NCI-H2171 treated with DMSO at 0.1 percent for 48 hours (cell line): Measurements from ENCODE around the gene STK32A.

ENCODE experiments used
- DNase-seq: peaks from one replicate; lab custom pipeline; 2025; lab: John Stamatoyannopoulos, UW

STK32A gene

GRCh38 chr5:147418613-147419012 is 183.8 kb downstream of the STK32A start:
- no peak for DNase-seq

DNA sequence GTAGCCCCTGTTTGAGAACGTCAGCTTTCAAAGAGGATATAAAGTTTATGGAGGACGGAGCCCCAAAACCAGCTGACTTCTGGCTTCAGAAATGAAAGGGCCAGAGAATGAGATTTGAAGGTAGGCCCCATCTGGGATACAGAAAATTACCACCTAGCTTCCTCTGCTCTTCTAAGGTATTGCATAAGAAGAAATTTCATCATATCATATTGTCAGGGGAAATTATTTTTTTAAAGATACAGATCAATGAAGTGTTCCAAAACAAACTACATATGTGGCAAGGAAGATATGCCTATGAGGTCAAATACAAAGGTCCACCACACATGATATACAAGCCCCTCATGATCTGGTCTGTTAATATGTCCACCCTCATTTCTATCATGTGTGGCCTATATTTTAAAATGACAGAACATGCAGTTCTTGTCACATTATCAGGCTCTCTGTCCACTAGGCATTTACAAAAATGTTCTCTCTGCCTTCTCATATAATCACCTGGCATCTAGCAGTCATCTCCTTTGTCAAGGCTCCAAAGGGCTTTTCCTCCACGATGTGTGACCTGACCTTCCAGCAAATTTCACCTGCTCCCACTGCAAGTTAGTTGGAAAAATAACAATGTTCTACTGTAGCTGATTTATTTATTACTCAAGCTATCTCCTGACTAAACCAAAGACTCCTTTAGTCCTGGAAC is 192.0 kb downstream of the STK32A start:
- no peak for DNase-seq

DNA sequence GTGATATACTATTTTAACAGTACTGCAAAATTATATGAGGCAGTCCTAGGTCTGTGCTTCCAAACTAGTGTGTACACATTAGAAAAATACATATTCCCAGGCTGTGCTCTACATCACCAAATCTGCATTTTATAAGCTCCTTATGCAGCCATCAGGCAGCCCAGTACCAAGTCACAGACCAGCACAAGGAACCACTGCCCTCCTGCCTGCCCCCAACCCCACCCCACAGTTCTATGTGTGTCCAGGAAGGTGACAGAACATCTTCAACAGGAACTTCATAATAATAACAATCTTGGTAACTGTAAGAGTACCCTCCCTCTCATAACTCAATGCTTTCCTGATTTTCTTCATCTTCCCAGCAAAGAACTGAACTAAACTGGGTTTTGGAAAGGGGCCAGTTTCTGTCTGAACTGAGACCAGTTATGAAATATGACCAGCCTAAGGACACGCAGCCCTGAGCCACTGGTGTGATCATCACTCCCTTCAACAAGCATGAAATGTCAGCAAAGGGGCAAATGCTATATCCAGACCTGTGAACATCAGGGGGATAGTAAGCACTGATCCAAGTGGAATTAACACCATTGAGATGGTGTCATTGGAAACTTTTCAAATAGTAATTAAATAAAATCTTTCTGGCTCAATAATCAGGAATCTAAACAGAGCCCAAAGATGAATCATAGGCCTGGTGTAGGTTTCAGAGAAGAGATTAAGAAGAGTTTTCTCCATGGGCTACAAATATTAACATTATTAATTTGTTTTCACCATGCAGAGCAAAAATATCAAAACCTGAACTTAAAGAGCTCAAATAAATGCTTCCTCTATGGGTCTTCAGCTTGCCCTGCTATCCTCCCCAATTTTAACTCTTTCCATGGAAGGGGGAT is 192.9 kb downstream of the STK32A start:
- DNase-seq, result no peak

- DNase-seq, result no peak
Observed at GRCh38 chr5:147430628-147431027, 195.8 kb downstream of the STK32A start.

- no peak for DNase-seq
Observed at GRCh38 chr5:147431586-147431985, 196.8 kb downstream of the STK32A start.

DNA sequence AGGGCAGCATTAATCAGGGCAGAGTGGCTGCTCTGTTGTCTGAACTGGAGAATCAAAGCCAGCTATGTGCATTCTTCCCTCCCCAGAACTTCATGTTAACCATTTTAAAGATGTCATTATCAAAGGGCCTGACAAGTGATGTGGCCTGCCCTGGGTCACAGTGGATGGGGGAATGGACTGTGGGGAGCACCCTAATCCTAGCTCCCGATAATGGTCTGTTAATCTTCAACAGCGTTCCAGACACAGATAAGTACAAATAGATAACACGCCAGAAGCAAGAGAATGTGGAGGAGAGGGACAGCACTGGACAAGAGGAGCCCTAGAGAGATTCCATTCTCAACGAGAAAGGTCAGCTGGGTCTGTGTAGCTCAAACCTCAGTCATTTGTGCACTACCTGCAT is 197.5 kb downstream of the STK32A start:
- no peak for DNase-seq

GRCh38 chr5:147434049-147434448 is 199.2 kb downstream of the STK32A start:
- DNase-seq, result no peak

DNA sequence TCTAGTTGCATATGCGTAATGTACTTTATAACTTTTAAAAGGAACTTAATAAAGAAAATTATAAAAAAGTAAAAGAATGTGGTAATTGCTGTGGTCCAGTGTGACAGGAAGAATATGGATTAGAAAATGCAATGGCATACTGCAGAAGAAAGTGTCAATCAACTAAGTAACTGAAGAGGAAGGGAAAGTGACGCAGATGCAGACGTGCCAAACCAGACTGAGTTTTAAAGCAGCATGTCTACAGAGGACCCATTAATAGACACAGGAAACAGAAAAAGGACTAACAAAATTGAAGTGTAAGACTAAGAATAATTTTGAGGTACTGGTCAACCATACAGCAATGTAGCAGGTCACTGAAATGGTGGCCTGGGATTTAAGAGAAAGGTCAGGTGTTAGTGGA is 201.8 kb downstream of the STK32A start:
- no peak for DNase-seq

GRCh38 chr5:147437161-147437596 is 202.4 kb downstream of the STK32A start:
- DNase-seq, result no peak
